GM18870 (cell line): ENCODE data around the gene ACACA.

Experiments used
- ATAC-seq: cut with Tn5 transposase; IDR thresholded peaks from one replicate; pipeline ENCODE4 v1.9.1; 2021; ENCODE audit warnings: moderate library complexity; ENCODE audit not compliant: unreplicated experiment

The ACACA gene

DNA sequence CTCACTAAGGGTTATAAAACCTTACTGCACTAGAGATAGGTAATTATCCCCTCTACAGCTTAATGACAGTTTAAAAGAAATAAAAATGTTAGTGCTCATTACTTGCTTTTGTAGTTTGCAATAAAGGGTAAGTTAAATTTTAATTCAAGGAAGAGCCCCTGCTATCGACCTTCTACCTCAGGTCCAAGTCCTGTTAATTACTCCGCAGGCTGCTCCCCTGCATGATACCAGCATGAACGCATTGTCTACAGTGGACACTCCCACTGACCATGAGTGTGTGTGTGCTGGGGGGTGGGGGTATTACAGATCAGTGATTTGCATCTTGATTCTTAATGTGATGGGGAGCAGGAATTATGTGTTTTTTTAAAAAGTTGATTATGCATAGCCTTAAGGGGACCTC lies 354.8 kb downstream of the ACACA start:
- no peak for ATAC-seq

DNA sequence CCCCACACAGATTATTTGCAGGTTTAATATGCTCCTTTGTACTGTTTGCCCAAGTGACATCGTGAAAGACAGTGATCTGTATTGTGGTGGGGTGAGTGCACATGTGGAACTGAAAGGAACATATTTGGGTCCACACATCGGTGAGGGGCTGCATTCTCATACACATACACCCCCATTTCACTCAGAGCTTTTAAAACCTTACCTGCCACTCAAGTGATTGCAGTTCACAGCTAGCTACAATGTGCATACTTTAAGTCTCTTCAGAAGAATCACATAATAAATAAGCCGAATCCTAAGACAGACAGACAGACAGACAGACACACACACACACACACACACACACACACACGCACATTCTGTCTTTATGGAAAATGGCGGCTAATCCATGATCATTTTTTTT lies 355.3 kb downstream of the ACACA start:
- no peak for ATAC-seq

DNA sequence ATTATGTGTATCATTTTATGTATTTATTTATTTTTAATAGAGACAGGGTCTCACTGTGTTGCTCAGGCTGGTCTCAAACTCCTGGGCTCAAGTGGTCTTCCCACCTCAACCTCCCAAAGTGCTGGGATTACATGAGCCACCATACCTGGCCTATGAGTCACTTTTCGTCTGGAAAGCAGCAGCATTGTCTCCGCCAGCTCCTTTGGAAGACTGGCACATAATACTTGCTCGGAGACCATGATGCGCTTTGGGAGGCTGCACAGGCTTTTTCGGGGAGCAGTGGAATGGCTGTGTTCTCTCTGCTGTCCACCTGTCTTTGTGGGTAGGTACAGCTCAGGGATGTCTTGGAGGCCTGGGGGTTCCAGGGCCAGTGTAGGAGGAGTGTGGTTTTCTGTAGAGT lies 355.7 kb downstream of the ACACA start:
- no peak for ATAC-seq

DNA sequence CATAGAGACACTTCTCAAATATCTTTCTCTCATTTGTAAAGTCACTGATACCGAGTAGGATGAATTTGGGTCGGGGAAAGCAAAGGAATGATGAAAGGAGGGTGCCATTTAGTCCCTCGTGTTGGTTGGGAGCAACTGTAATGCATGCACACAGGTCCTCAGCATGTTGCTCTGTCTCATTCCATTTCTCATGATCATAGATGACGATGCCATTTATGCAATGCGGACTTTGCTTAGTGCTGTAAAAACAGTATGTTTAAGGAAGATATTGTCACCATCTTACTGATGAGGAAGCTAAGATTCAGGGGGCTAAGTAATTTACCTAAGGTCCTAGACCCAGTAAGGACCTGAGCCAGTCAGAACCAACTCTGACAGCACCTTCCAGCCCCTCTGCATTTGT lies 357.8 kb downstream of the ACACA start:
- no peak for ATAC-seq

DNA sequence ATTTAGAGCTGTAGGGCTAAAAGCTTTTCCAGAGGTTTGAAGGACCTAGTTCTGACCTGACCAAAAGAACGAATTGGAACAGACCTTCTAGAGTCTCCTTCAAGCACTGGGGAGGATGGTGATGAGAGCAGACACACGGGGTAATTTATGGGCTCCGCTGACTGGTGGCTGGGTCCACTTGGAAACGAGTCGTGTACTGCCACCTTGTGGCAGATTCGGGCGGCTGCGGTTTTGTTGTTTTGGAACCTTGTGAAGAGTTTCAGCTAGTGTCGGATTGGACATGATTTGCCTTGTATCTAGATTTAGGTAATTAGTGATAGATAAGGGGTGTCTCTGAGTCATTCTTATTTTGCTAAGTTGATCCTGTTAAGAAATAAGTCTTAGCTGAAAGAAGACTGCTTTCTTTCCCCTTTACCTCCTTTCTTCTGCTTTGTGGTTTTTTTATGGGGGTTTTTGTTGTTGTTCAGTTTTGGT lies 359.0 kb downstream of the ACACA start:
- no peak for ATAC-seq

DNA sequence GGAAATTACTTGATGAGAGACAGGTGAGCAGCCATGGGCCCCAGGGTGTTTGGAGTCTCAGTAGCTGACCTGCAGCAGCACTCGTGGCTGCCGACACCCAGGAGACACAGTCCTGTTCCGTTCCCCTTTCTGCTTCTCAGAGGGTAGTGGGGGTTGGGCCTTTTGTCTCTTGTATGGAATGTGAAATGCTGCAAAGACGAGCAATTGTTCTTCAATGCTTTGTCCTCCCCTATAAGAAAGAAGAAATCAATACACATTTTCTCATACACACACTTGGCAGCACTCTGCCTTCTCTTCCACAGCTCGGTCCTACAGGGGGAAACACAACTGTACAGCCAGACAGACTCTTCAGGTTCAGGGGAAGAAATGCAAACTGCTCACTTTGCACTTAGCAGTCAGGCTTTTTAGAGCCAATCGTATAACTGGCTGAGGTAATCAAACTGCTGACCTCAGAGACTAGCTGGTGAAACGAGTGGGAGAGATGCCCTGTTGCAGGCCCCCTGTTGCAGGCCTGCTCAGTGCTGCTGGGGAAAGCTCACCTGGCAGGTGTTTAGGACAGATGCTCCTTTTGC lies 361.2 kb downstream of the ACACA start:
- no peak for ATAC-seq

DNA sequence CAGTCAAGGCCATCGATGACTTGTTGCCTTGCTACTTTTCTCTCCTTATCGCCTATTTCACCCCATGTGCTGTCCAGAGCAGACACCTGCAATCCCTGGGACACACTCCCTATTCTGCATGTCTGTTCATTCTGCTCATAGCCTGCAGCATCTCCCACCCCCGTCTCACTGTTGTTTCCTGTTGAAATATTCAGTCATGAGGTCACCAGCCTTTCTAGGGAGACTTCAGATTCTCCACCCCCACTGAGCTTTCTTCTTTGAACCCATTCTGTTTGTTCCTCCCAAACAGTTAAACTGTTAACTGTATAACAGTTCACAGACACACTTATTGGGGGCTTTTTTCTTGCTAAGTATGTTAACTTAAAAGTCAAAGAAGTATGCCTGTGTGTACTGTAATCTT lies 363.4 kb downstream of the ACACA start:
- no peak for ATAC-seq

DNA sequence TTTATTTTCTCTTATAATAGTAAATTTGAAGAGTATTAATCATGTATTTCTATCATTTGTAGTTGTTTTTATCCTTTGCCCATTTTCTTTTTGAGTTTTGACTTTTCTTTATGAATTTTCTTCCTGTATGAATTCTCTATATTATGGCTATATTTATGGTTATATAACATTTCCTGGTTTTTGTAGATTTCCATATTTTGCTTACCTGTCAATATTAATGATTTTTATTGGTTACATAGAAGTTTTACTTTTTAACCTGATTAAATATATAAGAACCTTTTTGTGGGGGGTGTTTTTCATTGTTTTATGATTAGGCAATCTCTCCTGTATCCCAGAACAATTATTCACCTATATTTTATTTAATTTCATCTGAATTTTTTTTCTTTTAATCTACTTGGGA lies 364.7 kb downstream of the ACACA start:
- no peak for ATAC-seq

DNA sequence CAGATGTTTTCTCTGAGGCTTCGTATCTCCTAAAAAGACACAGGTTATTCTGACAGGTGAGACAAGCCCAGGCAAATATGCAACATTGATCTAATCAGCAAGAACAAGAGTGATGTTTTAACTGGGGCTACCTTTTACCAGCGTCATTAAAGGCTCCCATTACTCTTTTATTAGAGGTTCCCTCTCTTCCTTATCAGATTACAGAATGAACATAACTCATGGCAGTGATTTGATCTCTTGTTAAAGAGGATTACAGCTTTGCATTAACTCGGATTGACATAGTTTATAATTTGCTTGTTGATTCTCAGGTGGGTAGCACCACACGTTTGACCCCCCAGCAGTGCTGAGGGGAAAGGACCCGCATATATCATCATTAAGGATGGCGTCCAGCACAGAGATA lies 367.4 kb downstream of the ACACA start:
- ATAC-seq = no peak

DNA sequence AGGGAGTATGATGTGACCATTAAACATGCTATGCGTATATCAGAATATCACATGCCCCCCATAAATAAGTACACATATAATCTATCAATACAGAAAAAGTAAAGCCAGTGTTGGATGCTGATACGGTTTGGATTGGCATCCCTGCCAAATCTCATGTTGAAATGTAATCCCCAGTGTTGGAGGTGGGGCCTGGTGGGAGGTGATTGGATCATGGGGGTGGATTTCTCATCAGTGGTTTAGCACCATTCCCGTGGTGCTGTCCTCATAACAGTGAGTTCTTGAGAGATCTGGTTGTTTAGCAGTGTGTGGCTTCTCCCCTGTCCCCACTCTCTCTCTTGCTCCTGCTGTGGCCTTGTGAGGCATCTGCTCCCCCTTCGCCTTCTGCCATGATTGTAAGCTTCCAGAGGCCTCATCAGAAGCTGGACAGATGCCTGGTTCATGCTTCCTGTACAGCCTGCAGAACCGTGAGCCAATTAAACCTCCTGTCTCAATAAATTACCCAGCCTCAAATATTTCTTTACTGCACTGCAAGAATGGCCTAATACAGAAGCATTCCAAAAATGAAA lies 369.0 kb downstream of the ACACA start:
- ATAC-seq = no peak
